PC-3 (cell line): ENCODE results near the gene FBN3.

Source experiments
- CTCF ChIP-seq: fragments of 300-600 bp; sonication (generic); conservative IDR thresholded peaks from 2 replicates; pipeline ENCODE4 v1.5.1; 2017; ENCODE audit warnings: antibody characterized with exemption, low read depth, mild to moderate bottlenecking, low read length
- EZH2 ChIP-seq: fragments of 300-600 bp; sonication (generic); IDR thresholded peaks from one replicate; pipeline ENCODE4 v1.6.1; 2017; ENCODE audit warnings: antibody characterized with exemption, mild to moderate bottlenecking, low read length; ENCODE audit not compliant: unreplicated experiment
- EZH2phosphoT487 ChIP-seq: fragments of 300-600 bp; sonication (generic); IDR thresholded peaks from 2 replicates; pipeline ENCODE4 v1.6.1; 2018; ENCODE audit warnings: mild to moderate bottlenecking, antibody characterized with exemption, low read length, borderline replicate concordance

- TF ChIP-seq CTCF (no peak), EZH2 (no peak), EZH2phosphoT487 (no peak)
Observed at GRCh38 chr19:8056533-8056932, 92.9 kb downstream of the FBN3 start.
